Keratinocyte (primary cell): ENCODE measurements around the gene PRKAR1B.

ENCODE experiments used
- CTCF ChIP-seq, 3 experiments: IDR thresholded peaks in 1 of 3; conservative IDR thresholded peaks in 1 of 3; optimal IDR thresholded peaks in 1 of 3; 2 replicates in 2 of 3; 3 replicates in 1 of 3; pipeline versions ENCODE3 to v1.5.1; 2011; ENCODE audit warnings: low read length in 3 of 3, mild to moderate bottlenecking in 3 of 3, moderate library complexity in 2 of 3, control low read depth in 1 of 3, inconsistent platforms in 1 of 3; ENCODE audit not compliant: insufficient read depth in 2 of 3; ENCODE audit errors: extremely low read depth in 1 of 3
- EZH2 ChIP-seq: IDR thresholded peaks from one replicate; pipeline ENCODE4 v1.6.1; 2012; ENCODE audit warnings: inconsistent platforms, mild to moderate bottlenecking, low read length, moderate library complexity

DNA sequence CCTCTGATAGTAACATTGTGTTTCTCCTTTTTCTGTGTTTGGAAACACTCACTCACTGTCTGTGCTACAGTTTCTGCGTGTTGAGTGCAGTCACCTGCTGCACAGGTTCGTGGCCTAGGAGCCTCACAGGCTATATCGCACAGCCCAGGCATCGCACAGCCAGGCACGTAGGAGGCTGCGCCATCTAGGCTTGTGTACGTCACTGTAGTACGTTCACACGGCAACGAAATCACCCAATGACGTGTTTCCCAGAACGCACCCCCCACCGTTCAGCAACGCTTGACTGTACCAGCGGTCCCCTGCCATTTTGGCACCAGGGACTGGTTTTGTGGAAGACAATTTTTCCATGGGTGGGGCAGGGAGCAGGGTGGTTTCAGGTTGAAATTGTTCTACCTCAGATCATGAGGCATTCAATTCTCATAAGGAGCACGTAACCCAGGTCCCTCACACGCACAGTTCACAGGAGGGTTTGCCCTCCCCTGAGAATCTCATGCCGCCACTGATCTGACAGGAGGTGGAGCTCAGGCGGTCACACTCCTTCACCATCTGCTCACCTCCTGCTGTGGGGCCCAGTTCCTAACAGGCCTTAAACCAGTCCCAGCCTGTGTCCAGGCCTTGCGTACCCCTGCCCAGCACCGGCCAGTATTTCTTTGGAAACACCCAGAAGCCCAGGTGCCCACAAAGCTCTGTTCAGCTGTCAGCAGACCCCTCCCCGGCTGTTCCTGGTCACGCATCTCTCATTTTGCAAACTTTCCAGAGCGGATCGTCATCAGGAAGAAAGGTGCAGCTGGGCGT is 23.2 kb upstream of the PRKAR1B start:
- TF ChIP-seq CTCF (optimal IDR thresholded peaks at IDR 0.05 in 1 of 3, IDR thresholded peaks at IDR 0.05 in 1 of 3, conservative IDR thresholded peaks at IDR 0.05 in 1 of 3; ENCODE audit: extremely low read depth in 1 of 3, insufficient read depth in 2 of 3, low read length in 3 of 3) (no peak), EZH2 (no peak)
